HG02981 (cell line): ENCODE results near the gene ADTRP.

Source experiments
- ATAC-seq: cut with Tn5 transposase; IDR thresholded peaks from one replicate; pipeline ENCODE4 v1.9.1; 2021; ENCODE audit warnings: mild to moderate bottlenecking, moderate library complexity; ENCODE audit not compliant: unreplicated experiment

The ADTRP gene

GRCh38 chr6:11665604-11666326, 112.8 kb downstream of the ADTRP start:
- no peak for ATAC-seq
